ENCODE data around the gene COBLL1.
"Not testable (repeated sequence)": the region's sequence is repeated elsewhere in the genome, so short reads cannot be mapped to it uniquely, and the experiment has no call there.

COBLL1 gene

GRCh38 chr2:164873210-164873908 lies 31.7 kb upstream of the COBLL1 start:
- H3K27ac ChIP-seq: no peak overlapping the region
- H3K4me3 ChIP-seq (ENCODE audit: low read depth in 1 of 2, low read length in 1 of 2): no peak overlapping the region

GRCh38 chr2:164871404-164871803 lies 29.8 kb upstream of the COBLL1 start:
- no peaks in the 10 kb centered on the region for H3K4me1 ChIP-seq (ENCODE audit: control insufficient read depth in 1 of 2, insufficient read depth in 1 of 2, low read depth in 1 of 2, low read length in 1 of 2)
- no peaks in the 10 kb centered on the region for H3K9me3 ChIP-seq
- no peak overlapping the region for H3K4me3 ChIP-seq (ENCODE audit: low read depth in 1 of 2, low read length in 1 of 2)
- no peak for TF ChIP-seq CTCF (IDR thresholded peaks at IDR 0.05)
- H3K27me3 ChIP-seq: no peaks in the 10 kb centered on the region
- H3K36me3 ChIP-seq: no peaks in the 10 kb centered on the region
- no peak overlapping the region for H3K27ac ChIP-seq

More at GRCh38 chr2:164873210-164873908, 31.7 kb upstream of the COBLL1 start:
- no peaks in the 10 kb centered on the region for H3K4me1 ChIP-seq (ENCODE audit: control insufficient read depth in 1 of 2, insufficient read depth in 1 of 2, low read depth in 1 of 2, low read length in 1 of 2)
- no peaks in the 10 kb centered on the region for H3K27me3 ChIP-seq
- H3K9me3 ChIP-seq: no peaks in the 10 kb centered on the region
- no peak for TF ChIP-seq CTCF (IDR thresholded peaks at IDR 0.05)
- H3K36me3 ChIP-seq: no peaks in the 10 kb centered on the region

GRCh38 chr2:164869420-164869772 lies 27.8 kb upstream of the COBLL1 start:
- no peaks in the 10 kb centered on the region for H3K4me1 ChIP-seq (ENCODE audit: control insufficient read depth in 1 of 2, insufficient read depth in 1 of 2, low read depth in 1 of 2, low read length in 1 of 2)
- H3K27ac ChIP-seq: no peak overlapping the region
- no peaks in the 10 kb centered on the region for H3K9me3 ChIP-seq
- no peaks in the 10 kb centered on the region for H3K27me3 ChIP-seq
- H3K36me3 ChIP-seq: no peaks in the 10 kb centered on the region
- no peak overlapping the region for H3K4me3 ChIP-seq (ENCODE audit: low read depth in 1 of 2, low read length in 1 of 2)
- no peak for TF ChIP-seq CTCF (IDR thresholded peaks at IDR 0.05)

GRCh38 chr2:164868563-164869419 lies 27.2 kb upstream of the COBLL1 start:
- Histone ChIP-seq H3K27ac (no peak overlapping the region), H3K27me3 (no peaks in the 10 kb centered on the region), H3K4me3 (ENCODE audit: low read depth in 1 of 2, low read length in 1 of 2) (no peak overlapping the region), H3K4me1 (ENCODE audit: control insufficient read depth in 1 of 2, insufficient read depth in 1 of 2, low read depth in 1 of 2, low read length in 1 of 2) (no peaks in the 10 kb centered on the region), H3K36me3 (no peaks in the 10 kb centered on the region), H3K9me3 (no peaks in the 10 kb centered on the region)
- no peak for TF ChIP-seq CTCF (IDR thresholded peaks at IDR 0.05)

GRCh38 chr2:164867779-164868397 lies 26.3 kb upstream of the COBLL1 start:
- Histone ChIP-seq H3K27me3 (no peaks in the 10 kb centered on the region), H3K4me1 (ENCODE audit: control insufficient read depth in 1 of 2, insufficient read depth in 1 of 2, low read depth in 1 of 2, low read length in 1 of 2) (no peaks in the 10 kb centered on the region)
- no peak for TF ChIP-seq CTCF (IDR thresholded peaks at IDR 0.05)

GRCh38 chr2:164866381-164866780 lies 24.8 kb upstream of the COBLL1 start:
- not testable (repeated sequence) for H3K9me3 ChIP-seq; H3K4me3 ChIP-seq (ENCODE audit: low read depth in 1 of 2, low read length in 1 of 2); H3K27ac ChIP-seq; H3K4me1 ChIP-seq (ENCODE audit: control insufficient read depth in 1 of 2, insufficient read depth in 1 of 2, low read depth in 1 of 2, low read length in 1 of 2); H3K36me3 ChIP-seq; H3K27me3 ChIP-seq

More at GRCh38 chr2:164867779-164868397, 26.3 kb upstream of the COBLL1 start:
- Histone ChIP-seq H3K9me3 (no peaks in the 10 kb centered on the region), H3K4me3 (ENCODE audit: low read depth in 1 of 2, low read length in 1 of 2) (no peak overlapping the region), H3K36me3 (no peaks in the 10 kb centered on the region), H3K27ac (no peak overlapping the region)

Measured in neutrophil (primary cell).